Stimulated activated CD8-positive, alpha-beta memory T cell treated with anti-CD3 and anti-CD28 coated beads, Interleukin-15, amount 100 ng/mL, for 24 hours (primary cell): ENCODE results near the gene SFMBT2.

Experiments used
- DNase-seq: peaks from one replicate; pipeline ENCODE4 v3.0.0-alpha.2; 2020; ENCODE audit warnings: low read depth

Gene SFMBT2

GRCh38 chr10:7298495-7298894, 112.3 kb downstream of the SFMBT2 start:
- DNase-seq, result no peak

- DNase-seq, result no peak
Measured at GRCh38 chr10:7297094-7297493, 113.7 kb downstream of the SFMBT2 start.

GRCh38 chr10:7296648-7297047, 114.2 kb downstream of the SFMBT2 start:
- no peak for DNase-seq

- no peak for DNase-seq
Measured at GRCh38 chr10:7296076-7296475, 114.8 kb downstream of the SFMBT2 start.

- no peak for DNase-seq
Measured at GRCh38 chr10:7293378-7293920, 117.4 kb downstream of the SFMBT2 start.

- DNase-seq, result no peak
Measured at GRCh38 chr10:7291487-7292270, 119.2 kb downstream of the SFMBT2 start.

GRCh38 chr10:7288060-7288690, 122.7 kb downstream of the SFMBT2 start:
- DNase-seq, result no peak

GRCh38 chr10:7287377-7287776, 123.5 kb downstream of the SFMBT2 start:
- DNase-seq, result no peak

- no peak for DNase-seq
Measured at GRCh38 chr10:7285522-7286322, 125.1 kb downstream of the SFMBT2 start.

- no peak for DNase-seq
Measured at GRCh38 chr10:7283246-7283645, 127.6 kb downstream of the SFMBT2 start.

GRCh38 chr10:7282457-7282856, 128.4 kb downstream of the SFMBT2 start:
- DNase-seq, result no peak

GRCh38 chr10:7281429-7281828, 129.4 kb downstream of the SFMBT2 start:
- no peak for DNase-seq

GRCh38 chr10:7279303-7279702, 131.5 kb downstream of the SFMBT2 start:
- DNase-seq, result no peak

GRCh38 chr10:7277867-7278266, 133.0 kb downstream of the SFMBT2 start:
- no peak for DNase-seq

GRCh38 chr10:7277432-7277831, 133.4 kb downstream of the SFMBT2 start:
- DNase-seq, result no peak

GRCh38 chr10:7275761-7276440, 134.9 kb downstream of the SFMBT2 start:
- no peak for DNase-seq

- DNase-seq, result no peak
Measured at GRCh38 chr10:7274293-7274692, 136.5 kb downstream of the SFMBT2 start.

- DNase-seq, result no peak
Measured at GRCh38 chr10:7272008-7272407, 138.8 kb downstream of the SFMBT2 start.

- DNase-seq, result no peak
Measured at GRCh38 chr10:7269988-7270387, 140.8 kb downstream of the SFMBT2 start.

- no peak for DNase-seq
Measured at GRCh38 chr10:7267142-7267541, 143.7 kb downstream of the SFMBT2 start.

GRCh38 chr10:7265396-7266123, 145.3 kb downstream of the SFMBT2 start:
- DNase-seq, result no peak
